ENCODE results near the gene HMG20B. TPM values are rescaled to one million over a fixed set of nuclear protein-coding genes. Genes with fewer than 3 reads are reported as not detected.

HMG20B gene
- total RNA-seq, 1 experiment from 2014 or later: 58.1 TPM

DNA sequence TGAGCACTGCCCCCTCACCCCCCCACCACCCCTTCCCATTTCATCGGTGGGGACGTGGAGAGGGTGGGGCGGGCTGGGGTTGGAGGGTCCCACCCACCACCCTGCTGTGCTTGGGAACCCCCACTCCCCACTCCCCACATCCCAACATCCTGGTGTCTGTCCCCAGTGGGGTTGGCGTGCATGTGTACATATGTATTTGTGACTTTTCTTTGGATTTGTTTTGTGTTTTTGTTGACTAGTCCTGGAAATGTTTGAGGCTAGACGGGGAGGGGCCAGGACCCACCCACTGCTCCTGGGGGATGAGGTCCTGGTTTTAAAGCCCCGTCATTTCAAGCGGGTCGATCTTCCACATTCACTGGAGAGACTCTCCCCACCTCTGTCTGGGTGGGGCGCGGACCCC is 36.8 kb upstream of the HMG20B start:
- CTCF ChIA-PET: interaction anchor here (0.6 to 1.0 kb wide), 3 partner anchors 9 to 92 kb away, joined by 3 to 7 read pairs (median 3); no protein-coding TSS in a partner anchor
- TF ChIP-seq, protein P1, sequence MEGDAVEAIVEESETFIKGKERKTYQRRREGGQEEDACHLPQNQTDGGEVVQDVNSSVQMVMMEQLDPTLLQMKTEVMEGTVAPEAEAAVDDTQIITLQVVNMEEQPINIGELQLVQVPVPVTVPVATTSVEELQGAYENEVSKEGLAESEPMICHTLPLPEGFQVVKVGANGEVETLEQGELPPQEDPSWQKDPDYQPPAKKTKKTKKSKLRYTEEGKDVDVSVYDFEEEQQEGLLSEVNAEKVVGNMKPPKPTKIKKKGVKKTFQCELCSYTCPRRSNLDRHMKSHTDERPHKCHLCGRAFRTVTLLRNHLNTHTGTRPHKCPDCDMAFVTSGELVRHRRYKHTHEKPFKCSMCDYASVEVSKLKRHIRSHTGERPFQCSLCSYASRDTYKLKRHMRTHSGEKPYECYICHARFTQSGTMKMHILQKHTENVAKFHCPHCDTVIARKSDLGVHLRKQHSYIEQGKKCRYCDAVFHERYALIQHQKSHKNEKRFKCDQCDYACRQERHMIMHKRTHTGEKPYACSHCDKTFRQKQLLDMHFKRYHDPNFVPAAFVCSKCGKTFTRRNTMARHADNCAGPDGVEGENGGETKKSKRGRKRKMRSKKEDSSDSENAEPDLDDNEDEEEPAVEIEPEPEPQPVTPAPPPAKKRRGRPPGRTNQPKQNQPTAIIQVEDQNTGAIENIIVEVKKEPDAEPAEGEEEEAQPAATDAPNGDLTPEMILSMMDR (IDR thresholded peaks at IDR 0.05; ENCODE audit: unreplicated experiment): no peak
- BruUV-seq (replicated peaks): no TSS peak
- peaks cover 72% of the 10 kb centered on the region for H3K36me3 Mint-ChIP-seq (ENCODE audit: insufficient read depth, unreplicated experiment)
- no peak for DNase-seq
- intact Hi-C loops (cut with micrococcal nuclease; ENCODE audit: unreplicated experiment): no loop called here
- no peak overlapping the region for H3K4me3 Mint-ChIP-seq (ENCODE audit: low read depth, unreplicated experiment)
- H3K27ac Mint-ChIP-seq (ENCODE audit: unreplicated experiment): no peak overlapping the region
- no peaks in the 10 kb centered on the region for H3K27me3 Mint-ChIP-seq (ENCODE audit: unreplicated experiment)
- H3K4me1 Mint-ChIP-seq (ENCODE audit: low read depth, unreplicated experiment): no peaks in the 10 kb centered on the region
- no peaks in the 10 kb centered on the region for H3K9me3 Mint-ChIP-seq (ENCODE audit: low read depth, unreplicated experiment)

DNA sequence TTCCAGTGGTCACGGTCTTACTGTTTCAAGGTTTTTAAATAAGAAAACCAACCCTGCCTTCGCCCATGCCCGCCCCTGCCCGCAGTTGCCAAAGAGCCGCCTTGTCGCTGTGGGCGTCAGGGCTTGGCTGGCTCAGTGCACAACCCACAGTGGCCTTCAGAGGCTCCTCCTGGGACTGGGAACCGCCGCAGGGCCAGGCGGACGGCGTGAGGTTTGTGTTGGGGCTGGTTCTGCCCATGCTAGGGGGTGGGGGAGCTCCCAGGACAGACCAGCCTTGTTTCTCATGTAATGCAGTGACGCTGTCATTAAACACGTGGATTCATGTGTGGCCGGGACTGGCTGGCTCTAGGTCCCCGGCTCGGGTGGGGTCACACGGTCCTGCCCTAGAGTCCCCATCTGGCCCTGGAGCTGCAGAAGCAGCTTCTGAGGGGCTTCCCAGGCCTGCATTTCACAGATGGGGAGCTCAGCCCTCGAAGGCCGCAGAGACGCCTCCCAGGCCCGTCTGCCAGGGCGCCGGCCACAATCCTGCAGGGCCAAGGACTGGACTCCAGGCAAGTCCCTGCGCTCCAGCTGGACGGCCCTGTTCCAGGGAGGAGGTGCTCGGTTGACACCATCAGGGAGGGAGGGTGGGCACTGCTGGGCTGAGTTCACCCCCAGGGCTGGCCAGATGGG is 36.2 kb upstream of the HMG20B start:
- DNase-seq: no peak
- no peaks in the 10 kb centered on the region for H3K4me1 Mint-ChIP-seq (ENCODE audit: low read depth, unreplicated experiment)
- intact Hi-C loops (cut with micrococcal nuclease; ENCODE audit: unreplicated experiment): no loop called here
- TF ChIP-seq, protein P1 (IDR thresholded peaks at IDR 0.05; ENCODE audit: unreplicated experiment): no peak
- no peaks in the 10 kb centered on the region for H3K27me3 Mint-ChIP-seq (ENCODE audit: unreplicated experiment)
- BruUV-seq (replicated peaks): no TSS peak
- peaks cover 67% of the 10 kb centered on the region for H3K36me3 Mint-ChIP-seq (ENCODE audit: insufficient read depth, unreplicated experiment)
- H3K9me3 Mint-ChIP-seq (ENCODE audit: low read depth, unreplicated experiment): no peaks in the 10 kb centered on the region
- H3K4me3 Mint-ChIP-seq (ENCODE audit: low read depth, unreplicated experiment): no peak overlapping the region
- no peak overlapping the region for H3K27ac Mint-ChIP-seq (ENCODE audit: unreplicated experiment)
- CTCF ChIA-PET: interaction anchor here (0.6 to 1.0 kb wide), 3 partner anchors 9 to 27 kb away, joined by 3 read pairs; no protein-coding TSS in a partner anchor

DNA sequence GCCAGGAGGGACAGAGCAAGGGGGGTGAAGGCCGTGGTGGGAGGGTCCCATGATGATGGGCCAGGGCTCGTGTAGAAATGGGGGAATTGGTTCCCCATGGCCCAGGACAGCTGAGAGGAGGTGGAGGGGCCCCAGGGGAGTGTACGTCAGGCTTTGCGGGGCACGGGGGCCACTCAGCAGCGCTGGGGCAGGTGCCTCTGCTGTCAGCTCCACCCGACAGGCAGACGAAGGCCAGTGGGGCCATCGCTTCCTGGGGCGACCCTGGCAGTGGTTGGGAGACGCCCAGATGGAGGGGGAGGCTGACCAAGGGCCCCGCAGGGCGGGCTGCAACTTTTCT is 35.7 kb upstream of the HMG20B start:
- H3K4me1 Mint-ChIP-seq (ENCODE audit: low read depth, unreplicated experiment): no peaks in the 10 kb centered on the region
- H3K4me3 Mint-ChIP-seq (ENCODE audit: low read depth, unreplicated experiment): no peak overlapping the region
- peaks cover 66% of the 10 kb centered on the region for H3K36me3 Mint-ChIP-seq (ENCODE audit: insufficient read depth, unreplicated experiment)
- no TSS peak for BruUV-seq (replicated peaks)
- no peaks in the 10 kb centered on the region for H3K9me3 Mint-ChIP-seq (ENCODE audit: low read depth, unreplicated experiment)
- no peaks in the 10 kb centered on the region for H3K27me3 Mint-ChIP-seq (ENCODE audit: unreplicated experiment)
- CTCF ChIA-PET: interaction anchor here (0.6 to 1.0 kb wide), 2 partner anchors 8 to 28 kb away, joined by 3 read pairs; no protein-coding TSS in a partner anchor
- no peak for DNase-seq
- intact Hi-C loops (cut with micrococcal nuclease; ENCODE audit: unreplicated experiment): no loop called here
- TF ChIP-seq, protein P1 (IDR thresholded peaks at IDR 0.05; ENCODE audit: unreplicated experiment): no peak
- peak overlapping the region; percentile 37 for H3K27ac Mint-ChIP-seq (ENCODE audit: unreplicated experiment)

DNA sequence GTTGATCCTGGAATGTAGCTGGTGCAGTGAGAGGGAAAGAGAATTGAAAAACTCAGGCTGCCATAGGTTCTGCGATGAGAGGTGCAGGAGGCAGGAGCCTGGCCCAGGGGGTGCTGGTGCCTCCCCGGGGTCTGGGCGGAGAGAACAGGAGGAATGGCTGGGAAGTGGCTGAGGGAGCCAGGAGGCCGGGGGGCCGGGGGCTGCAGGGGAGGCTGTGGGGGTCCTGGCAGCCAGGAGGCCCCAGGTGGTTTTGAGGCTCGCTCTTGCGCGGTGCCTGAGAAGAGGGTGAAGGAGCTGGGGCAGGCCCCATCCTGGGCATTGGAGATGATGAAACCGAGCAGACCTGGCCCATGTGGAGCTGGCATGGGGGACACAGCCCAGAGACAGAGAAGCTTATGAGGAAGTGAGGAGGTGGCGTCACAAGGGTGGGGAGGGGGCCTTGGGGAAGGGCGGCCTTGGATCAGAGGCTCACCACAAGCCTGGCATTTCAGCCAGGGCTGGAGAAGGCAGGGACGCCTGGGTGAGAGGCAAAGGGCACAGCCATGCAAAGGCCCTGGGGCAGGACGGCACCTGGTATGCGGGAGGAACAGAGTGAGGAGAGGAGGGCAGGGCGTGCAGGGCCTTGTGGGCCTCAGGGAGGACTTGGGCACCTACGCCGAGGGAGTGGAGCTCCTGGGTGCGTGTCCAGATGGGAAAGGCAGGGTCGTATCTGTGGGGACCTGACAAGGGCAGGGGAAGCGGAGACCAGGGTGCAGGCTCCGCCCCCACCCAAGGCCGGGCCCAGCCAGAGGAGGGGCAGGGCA is 35.1 kb upstream of the HMG20B start:
- no peak for DNase-seq
- intact Hi-C loops (cut with micrococcal nuclease; ENCODE audit: unreplicated experiment): no loop called here
- Mint-ChIP-seq H3K9me3 (ENCODE audit: low read depth, unreplicated experiment) (no peaks in the 10 kb centered on the region), H3K27me3 (ENCODE audit: unreplicated experiment) (no peaks in the 10 kb centered on the region), H3K27ac (ENCODE audit: unreplicated experiment) (peak overlapping the region; percentile 37), H3K4me1 (ENCODE audit: low read depth, unreplicated experiment) (no peaks in the 10 kb centered on the region), H3K36me3 (ENCODE audit: insufficient read depth, unreplicated experiment) (peaks cover 61% of the 10 kb centered on the region), H3K4me3 (ENCODE audit: low read depth, unreplicated experiment) (no peak overlapping the region)
- TF ChIP-seq, protein P1 (IDR thresholded peaks at IDR 0.05; ENCODE audit: unreplicated experiment): no peak
- CTCF ChIA-PET: no interaction called here
- no TSS peak for BruUV-seq (replicated peaks)
